ENCODE data around the gene INMT. TPM values are rescaled to one million over a fixed set of nuclear protein-coding genes. Genes with fewer than 3 reads are reported as not detected.

INMT gene
- total RNA-seq, 1 experiment from 2014 or later: not detected

- no peaks in the 10 kb centered on the region for H3K27me3 Mint-ChIP-seq (ENCODE audit: insufficient read depth, unreplicated experiment)
- no peak for TF ChIP-seq CTCF (IDR thresholded peaks at IDR 0.05; ENCODE audit: unreplicated experiment)
- H3K4me3 Mint-ChIP-seq (ENCODE audit: unreplicated experiment): no peak overlapping the region
- peaks cover 19% of the 10 kb centered on the region for H3K4me1 Mint-ChIP-seq (ENCODE audit: insufficient read depth, unreplicated experiment)
- intact Hi-C loops (cut with micrococcal nuclease): no loop called here
- POLR2A ChIA-PET: no interaction called here
- H3K27ac Mint-ChIP-seq (ENCODE audit: low read depth, unreplicated experiment): no peak overlapping the region
- CTCF ChIA-PET: interaction anchor here (0.6 to 4.9 kb wide), 9 partner anchors 10 to 318 kb away, joined by 3 to 33 read pairs (median 6); no protein-coding TSS in a partner anchor
- H3K36me3 Mint-ChIP-seq (ENCODE audit: insufficient read depth, unreplicated experiment): peaks cover 13% of the 10 kb centered on the region
- DNase-seq (ENCODE audit: unreplicated experiment): peak; percentile 39
- BruUV-seq (replicated peaks): no TSS peak
- H3K9me3 Mint-ChIP-seq (ENCODE audit: unreplicated experiment): no peaks in the 10 kb centered on the region
Measured at GRCh38 chr7:30804078-30804661, 52.2 kb downstream of the INMT start.

- H3K4me3 Mint-ChIP-seq (ENCODE audit: unreplicated experiment): no peak overlapping the region
- no TSS peak for BruUV-seq (replicated peaks)
- no peak overlapping the region for H3K27ac Mint-ChIP-seq (ENCODE audit: low read depth, unreplicated experiment)
- no peak for DNase-seq (ENCODE audit: unreplicated experiment)
- ChIA-PET POLR2A (no interaction called here), CTCF (interaction anchor here (0.6 to 4.9 kb wide), 9 partner anchors 19 to 317 kb away, joined by 3 to 33 read pairs (median 3); no protein-coding TSS in a partner anchor)
- TF ChIP-seq CTCF (IDR thresholded peaks at IDR 0.05; ENCODE audit: unreplicated experiment): no peak
- H3K36me3 Mint-ChIP-seq (ENCODE audit: insufficient read depth, unreplicated experiment): peaks cover 13% of the 10 kb centered on the region
- H3K27me3 Mint-ChIP-seq (ENCODE audit: insufficient read depth, unreplicated experiment): no peaks in the 10 kb centered on the region
- no peaks in the 10 kb centered on the region for H3K9me3 Mint-ChIP-seq (ENCODE audit: unreplicated experiment)
- H3K4me1 Mint-ChIP-seq (ENCODE audit: insufficient read depth, unreplicated experiment): peaks cover 11% of the 10 kb centered on the region
- intact Hi-C loops (cut with micrococcal nuclease): no loop called here
Measured at GRCh38 chr7:30805081-30805691, 53.3 kb downstream of the INMT start.

GRCh38 chr7:30805931-30806330 is 54.0 kb downstream of the INMT start:
- no TSS peak for BruUV-seq (replicated peaks)
- POLR2A ChIA-PET: interaction anchor here (0.6 to 0.7 kb wide), 2 partner anchors 67 to 162 kb away, joined by 3 to 6 read pairs; no protein-coding TSS in a partner anchor

More at GRCh38 chr7:30805931-30806330, 54.0 kb downstream of the INMT start:
- H3K4me1 Mint-ChIP-seq (ENCODE audit: insufficient read depth, unreplicated experiment): peaks cover 11% of the 10 kb centered on the region
- CTCF ChIA-PET: interaction anchor here (0.7 to 4.9 kb wide), 8 partner anchors 18 to 317 kb away, joined by 3 to 33 read pairs (median 3); no protein-coding TSS in a partner anchor
- DNase-seq (ENCODE audit: unreplicated experiment): no peak
- peaks cover 13% of the 10 kb centered on the region for H3K36me3 Mint-ChIP-seq (ENCODE audit: insufficient read depth, unreplicated experiment)
- no peak overlapping the region for H3K27ac Mint-ChIP-seq (ENCODE audit: low read depth, unreplicated experiment)
- no peak for TF ChIP-seq CTCF (IDR thresholded peaks at IDR 0.05; ENCODE audit: unreplicated experiment)
- H3K27me3 Mint-ChIP-seq (ENCODE audit: insufficient read depth, unreplicated experiment): no peaks in the 10 kb centered on the region
- no peaks in the 10 kb centered on the region for H3K9me3 Mint-ChIP-seq (ENCODE audit: unreplicated experiment)
- intact Hi-C loops (cut with micrococcal nuclease): no loop called here
- H3K4me3 Mint-ChIP-seq (ENCODE audit: unreplicated experiment): no peak overlapping the region

Other genes starting within 250 kb of the INMT start
- gene GGCT, start 247.3 kb upstream of the INMT start, total RNA-seq (2022): 48.3 and 64.8 TPM in 2 replicates
- 325 and 386 TPM in 2 replicates for gene GARS1, start 157.3 kb upstream of the INMT start, total RNA-seq (2022)
- gene CRHR2, start 69.7 kb upstream of the INMT start, total RNA-seq (2022): not detected in 2 replicates
- 9.2 and 12.4 TPM in 2 replicates for gene MINDY4, start 19.3 kb downstream of the INMT start, total RNA-seq (2022)
- gene AQP1, start 159.7 kb downstream of the INMT start, total RNA-seq (2022): 0.71 TPM in 1 of 2 replicates, not detected in the other
- gene GHRHR, start 211.8 kb downstream of the INMT start, total RNA-seq (2022): not detected in 2 replicates

Measured in MCF 10A (cell line).